NT2/D1 (cell line): ENCODE data around the gene MRPS34.

Experiments
- SUZ12 ChIP-seq: IDR thresholded peaks from 2 replicates; pipeline ENCODE4 v1.6.1; 2011; ENCODE audit not compliant: insufficient read length, insufficient read depth; ENCODE audit errors: extremely low read depth
- ZNF274 ChIP-seq: IDR thresholded peaks from 2 replicates; pipeline ENCODE4 v1.6.1; 2011; ENCODE audit warnings: mild to moderate bottlenecking, low read depth, low read length

DNA sequence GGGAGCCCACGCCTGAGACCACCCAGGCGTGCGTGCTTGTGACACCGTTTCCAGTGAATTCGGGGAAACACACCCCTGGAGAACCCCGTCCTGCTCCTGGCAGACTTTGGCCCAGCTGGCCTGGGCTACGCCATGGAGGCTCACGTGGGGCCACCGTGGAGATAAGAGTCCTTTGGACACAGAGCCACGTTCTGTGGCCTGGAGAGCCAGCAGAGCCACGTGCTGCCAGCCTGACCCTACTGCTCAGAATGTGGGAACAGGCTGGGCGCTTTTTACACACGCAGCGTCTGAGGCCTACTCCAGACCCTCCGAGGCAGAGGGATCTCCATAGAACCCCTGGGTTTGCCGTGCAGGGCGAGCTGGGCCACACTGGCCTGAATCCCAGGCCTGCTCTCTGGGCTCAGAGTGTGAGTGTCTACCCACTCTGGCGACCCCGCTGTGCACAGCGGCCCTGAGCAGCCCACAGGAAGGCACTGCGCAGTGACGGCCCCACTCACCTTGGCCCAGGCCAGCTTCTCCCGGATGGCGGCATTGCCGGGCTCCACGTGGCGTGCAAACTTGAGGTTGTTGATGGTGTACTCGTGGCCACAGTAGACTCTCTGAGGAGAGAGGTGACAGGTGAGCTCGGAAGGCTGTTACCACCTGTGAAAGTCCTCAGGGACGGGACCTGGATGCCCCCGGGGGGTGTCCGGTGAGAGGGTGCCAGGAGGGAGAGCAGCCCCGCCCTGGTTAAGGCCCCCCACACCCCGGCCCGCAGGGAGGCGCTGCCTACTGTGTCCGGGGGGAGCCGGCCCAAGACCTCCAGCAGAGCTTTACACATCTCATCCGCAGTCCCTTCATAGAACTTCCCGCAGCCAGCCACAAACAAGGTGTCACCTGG is 43.7 kb upstream of the MRPS34 start:
- TF ChIP-seq ZNF274 (no peak), SUZ12 (no peak)
